Memory B cell (primary cell): ENCODE data around the gene HSPA2.
A peak's percentile ranks its signal among the peaks of the same experiment; 100 is the strongest.

Experiments used
- ATAC-seq: fragments of 150-1000 bp; cut with Tn5 transposase; 2 replicates; pipeline ENCODE4 v1.10.0; 2021; ENCODE audit warnings: low read depth, mild to moderate bottlenecking, moderate library complexity
- DNase-seq, 2 donors: peaks; one replicate each; pipeline ENCODE4 v3.0.0; 2022; ENCODE audit warnings: low spot score in 2 of 2
- H3K27ac Mint-ChIP-seq: one replicate; pipeline ENCODE4 v1.8.0; 2022; ENCODE audit warnings: mild to moderate bottlenecking, moderate library complexity, mixed read lengths
- H3K27me3 Mint-ChIP-seq: one replicate; pipeline ENCODE4 v1.8.0; 2022; ENCODE audit warnings: mixed read lengths
- H3K36me3 Mint-ChIP-seq: one replicate; pipeline ENCODE4 v1.8.0; 2022; ENCODE audit warnings: mild to moderate bottlenecking, mixed read lengths
- H3K4me1 Mint-ChIP-seq: one replicate; pipeline ENCODE4 v1.8.0; 2022; ENCODE audit warnings: mixed read lengths
- H3K4me3 Mint-ChIP-seq: one replicate; pipeline ENCODE4 v1.8.0; 2022; ENCODE audit warnings: mild to moderate bottlenecking, moderate library complexity, mixed read lengths
- H3K9me3 Mint-ChIP-seq: one replicate; pipeline ENCODE4 v1.8.0; 2022; ENCODE audit warnings: mixed read lengths

HSPA2 gene

GRCh38 chr14:64540208-64541202 is at the start of gene HSPA2:
TSS of gene HSPA2 (plus strand) at chr14:64540741. CDS start at chr14:64540850, 109 bp downstream.
- DNase-seq (peak; percentile 91 to 92), ATAC-seq (peak; percentile 87)
- Mint-ChIP-seq H3K4me1 (peaks cover 14% of the 10 kb centered on the region), H3K36me3 (peaks cover 4% of the 10 kb centered on the region), H3K27ac (peak within 1 kb of the TSS; percentile 92), H3K27me3 (no peaks in the 10 kb centered on the region), H3K9me3 (peaks cover 1% of the 10 kb centered on the region), H3K4me3 (peak within 1 kb of the TSS; percentile 97)

GRCh38 chr14:64491637-64492036 is 48.9 kb upstream of the HSPA2 start:
- H3K36me3 Mint-ChIP-seq = peaks cover 21% of the 10 kb centered on the region
- ATAC-seq = no peak
- DNase-seq = no peak
- no peak overlapping the region for H3K4me3 Mint-ChIP-seq
- H3K4me1 Mint-ChIP-seq = peaks cover 26% of the 10 kb centered on the region
- no peaks in the 10 kb centered on the region for H3K9me3 Mint-ChIP-seq
- H3K27me3 Mint-ChIP-seq = no peaks in the 10 kb centered on the region
- H3K27ac Mint-ChIP-seq = no peak overlapping the region

- Mint-ChIP-seq H3K27ac (peak overlapping the region; percentile 74), H3K4me1 (peaks cover 26% of the 10 kb centered on the region)
These were observed 47.1 kb upstream of the HSPA2 start for GRCh38 chr14:64493455-64493854.

GRCh38 chr14:64495252-64495651 is 45.3 kb upstream of the HSPA2 start:
- H3K4me3 Mint-ChIP-seq = no peak overlapping the region
- ATAC-seq (no peak), DNase-seq (no peak)
- H3K9me3 Mint-ChIP-seq = no peaks in the 10 kb centered on the region
- H3K4me1 Mint-ChIP-seq = peaks cover 28% of the 10 kb centered on the region
- peaks cover 16% of the 10 kb centered on the region for H3K36me3 Mint-ChIP-seq
- no peaks in the 10 kb centered on the region for H3K27me3 Mint-ChIP-seq
- peak overlapping the region; percentile 24 for H3K27ac Mint-ChIP-seq

More at GRCh38 chr14:64493455-64493854, 47.1 kb upstream of the HSPA2 start:
- ATAC-seq (no peak), DNase-seq (no peak)
- Mint-ChIP-seq H3K36me3 (peaks cover 18% of the 10 kb centered on the region), H3K9me3 (no peaks in the 10 kb centered on the region), H3K27me3 (no peaks in the 10 kb centered on the region), H3K4me3 (no peak overlapping the region)

- Mint-ChIP-seq H3K36me3 (peaks cover 7% of the 10 kb centered on the region), H3K27ac (no peak overlapping the region), H3K4me3 (no peak overlapping the region), H3K27me3 (no peaks in the 10 kb centered on the region), H3K4me1 (peaks cover 27% of the 10 kb centered on the region), H3K9me3 (no peaks in the 10 kb centered on the region)
- ATAC-seq = no peak
- no peak for DNase-seq
These were observed 43.8 kb upstream of the HSPA2 start for GRCh38 chr14:64496764-64497163.

GRCh38 chr14:64500088-64500487 is 40.5 kb upstream of the HSPA2 start:
- Mint-ChIP-seq H3K4me1 (peaks cover 28% of the 10 kb centered on the region), H3K36me3 (peaks cover 3% of the 10 kb centered on the region), H3K9me3 (no peaks in the 10 kb centered on the region), H3K27ac (peak overlapping the region; percentile 100), H3K4me3 (no peak overlapping the region), H3K27me3 (no peaks in the 10 kb centered on the region)
- DNase-seq (no peak), ATAC-seq (no peak)

GRCh38 chr14:64501411-64502171 is 39.0 kb upstream of the HSPA2 start:
- Mint-ChIP-seq H3K27me3 (no peaks in the 10 kb centered on the region), H3K4me1 (peaks cover 37% of the 10 kb centered on the region), H3K27ac (peak overlapping the region; percentile 100), H3K4me3 (peak overlapping the region; percentile 98), H3K36me3 (peaks cover 3% of the 10 kb centered on the region), H3K9me3 (no peaks in the 10 kb centered on the region)
- no peak for DNase-seq
- ATAC-seq = no peak

GRCh38 chr14:64502456-64502855 is 38.1 kb upstream of the HSPA2 start:
- ATAC-seq (no peak), DNase-seq (peak; percentile 25 to 31)
- H3K4me3 Mint-ChIP-seq = peak overlapping the region; percentile 98
- no peaks in the 10 kb centered on the region for H3K9me3 Mint-ChIP-seq
- H3K36me3 Mint-ChIP-seq = peaks cover 3% of the 10 kb centered on the region
- H3K27ac Mint-ChIP-seq = peak overlapping the region; percentile 100
- H3K4me1 Mint-ChIP-seq = peaks cover 40% of the 10 kb centered on the region
- H3K27me3 Mint-ChIP-seq = no peaks in the 10 kb centered on the region

GRCh38 chr14:64502887-64503433 is 37.6 kb upstream of the HSPA2 start:
- H3K4me3 Mint-ChIP-seq = peak overlapping the region; percentile 98
- H3K36me3 Mint-ChIP-seq = peaks cover 2% of the 10 kb centered on the region
- no peak for ATAC-seq
- H3K27ac Mint-ChIP-seq = peak overlapping the region; percentile 100
- H3K4me1 Mint-ChIP-seq = peaks cover 42% of the 10 kb centered on the region
- no peaks in the 10 kb centered on the region for H3K27me3 Mint-ChIP-seq
- peak; percentile 25 for DNase-seq
- H3K9me3 Mint-ChIP-seq = no peaks in the 10 kb centered on the region

GRCh38 chr14:64503434-64504309 is 36.9 kb upstream of the HSPA2 start, which contains the start of gene ZBTB25:
TSS of gene ZBTB25 (minus strand) at chr14:64503838. CDS start at chr14:64490533, 13,305 bp downstream.
- DNase-seq = peak; percentile 92 to 96
- peaks cover 2% of the 10 kb centered on the region for H3K36me3 Mint-ChIP-seq
- peaks cover 49% of the 10 kb centered on the region for H3K4me1 Mint-ChIP-seq
- ATAC-seq = peak; percentile 66
- H3K27ac Mint-ChIP-seq = peak within 1 kb of the TSS; percentile 100
- no peaks in the 10 kb centered on the region for H3K9me3 Mint-ChIP-seq
- no peaks in the 10 kb centered on the region for H3K27me3 Mint-ChIP-seq
- H3K4me3 Mint-ChIP-seq = peak within 1 kb of the TSS; percentile 98

- H3K27me3 Mint-ChIP-seq = no peaks in the 10 kb centered on the region
- peak; percentile 37 for ATAC-seq
- peak within 1 kb of the TSS; percentile 98 for H3K4me3 Mint-ChIP-seq
- H3K4me1 Mint-ChIP-seq = peaks cover 56% of the 10 kb centered on the region
- H3K36me3 Mint-ChIP-seq = peaks cover 2% of the 10 kb centered on the region
- no peaks in the 10 kb centered on the region for H3K9me3 Mint-ChIP-seq
- DNase-seq = peak; percentile 82 to 84
- H3K27ac Mint-ChIP-seq = peak within 1 kb of the TSS; percentile 100
These were observed 36.1 kb upstream of the HSPA2 start, which contains the start of gene ZBTB1 for GRCh38 chr14:64504310-64504896. TSS of gene ZBTB1 (plus strand) at chr14:64504770. CDS start at chr14:64521505, 16,735 bp downstream.

GRCh38 chr14:64504897-64505794 is 35.4 kb upstream of the HSPA2 start:
- H3K4me3 Mint-ChIP-seq = peak overlapping the region; percentile 91
- H3K36me3 Mint-ChIP-seq = peaks cover 2% of the 10 kb centered on the region
- DNase-seq (peak; percentile 73 to 86), ATAC-seq (peak; percentile 23)
- H3K27ac Mint-ChIP-seq = peak overlapping the region; percentile 100
- peaks cover 55% of the 10 kb centered on the region for H3K4me1 Mint-ChIP-seq
- H3K27me3 Mint-ChIP-seq = no peaks in the 10 kb centered on the region
- no peaks in the 10 kb centered on the region for H3K9me3 Mint-ChIP-seq
